Epithelial cell of alveolus of lung (primary cell): ENCODE results near the gene AMIGO1. TPM values are rescaled to one million over a fixed set of nuclear protein-coding genes. Genes with fewer than 3 reads are reported as not detected.

Source experiments
- total RNA-seq: library from RNA; depleted of rRNA; stranded (reverse); fragments of >200 nt; gene quantifications from 2 replicates; pipeline ENCODE4 v1.2.1, GENCODE V29; 2015

The AMIGO1 gene, protein sequence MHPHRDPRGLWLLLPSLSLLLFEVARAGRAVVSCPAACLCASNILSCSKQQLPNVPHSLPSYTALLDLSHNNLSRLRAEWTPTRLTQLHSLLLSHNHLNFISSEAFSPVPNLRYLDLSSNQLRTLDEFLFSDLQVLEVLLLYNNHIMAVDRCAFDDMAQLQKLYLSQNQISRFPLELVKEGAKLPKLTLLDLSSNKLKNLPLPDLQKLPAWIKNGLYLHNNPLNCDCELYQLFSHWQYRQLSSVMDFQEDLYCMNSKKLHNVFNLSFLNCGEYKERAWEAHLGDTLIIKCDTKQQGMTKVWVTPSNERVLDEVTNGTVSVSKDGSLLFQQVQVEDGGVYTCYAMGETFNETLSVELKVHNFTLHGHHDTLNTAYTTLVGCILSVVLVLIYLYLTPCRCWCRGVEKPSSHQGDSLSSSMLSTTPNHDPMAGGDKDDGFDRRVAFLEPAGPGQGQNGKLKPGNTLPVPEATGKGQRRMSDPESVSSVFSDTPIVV
- total RNA-seq, result 0.78 and 2.0 TPM in 2 replicates

DNA sequence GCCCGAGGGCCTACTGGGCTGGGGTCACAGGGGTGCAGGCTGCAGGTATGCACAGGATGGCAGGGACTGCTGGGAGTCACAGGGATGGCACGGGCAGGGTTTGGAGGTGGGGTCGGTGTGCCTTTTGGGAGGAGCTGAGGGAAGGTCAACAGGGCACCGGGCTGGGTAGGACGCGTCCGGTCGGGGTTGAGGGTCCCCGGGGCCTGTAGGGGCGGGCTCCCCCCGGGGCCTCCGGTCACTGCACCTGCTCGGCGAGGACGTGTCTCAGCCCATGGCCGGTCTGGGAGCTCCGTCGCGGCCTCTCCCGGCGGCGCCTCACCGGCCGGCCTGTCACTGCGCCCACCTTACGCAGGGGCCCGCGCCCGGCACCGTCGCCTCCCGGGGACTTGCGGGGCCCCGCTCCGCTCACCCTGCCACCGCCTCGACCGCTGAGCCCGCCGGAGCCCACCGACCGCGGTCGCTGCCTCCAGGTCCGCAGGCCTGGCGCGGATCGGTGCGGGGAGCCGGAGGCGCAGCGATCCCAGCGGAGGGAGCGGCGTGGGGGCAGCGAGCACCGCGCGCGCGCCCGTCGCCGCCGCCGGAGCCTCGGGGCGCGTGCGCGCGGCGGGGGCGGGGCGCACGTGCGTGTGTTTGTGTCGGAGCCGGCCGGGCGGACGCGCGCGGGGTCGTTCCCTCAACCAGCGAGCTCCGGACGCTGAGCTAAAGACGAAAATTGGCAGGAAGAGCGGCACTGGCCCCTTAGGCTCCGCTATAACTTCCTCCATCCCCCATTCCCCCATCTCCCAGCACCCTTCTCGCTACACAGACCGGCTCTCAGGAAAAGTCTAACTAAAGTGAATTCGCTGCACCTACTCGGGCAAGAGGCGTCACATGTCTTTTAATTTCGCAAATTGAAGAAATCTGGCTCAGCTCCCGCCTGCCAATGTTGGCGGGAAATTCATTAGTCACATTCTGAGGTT, at the start of gene AMIGO1:
Gene AMIGO1, minus strand, starts transcription at position 552 of the 959 bp plus-strand sequence. CDS start 815 bp downstream, outside the sequence.

DNA sequence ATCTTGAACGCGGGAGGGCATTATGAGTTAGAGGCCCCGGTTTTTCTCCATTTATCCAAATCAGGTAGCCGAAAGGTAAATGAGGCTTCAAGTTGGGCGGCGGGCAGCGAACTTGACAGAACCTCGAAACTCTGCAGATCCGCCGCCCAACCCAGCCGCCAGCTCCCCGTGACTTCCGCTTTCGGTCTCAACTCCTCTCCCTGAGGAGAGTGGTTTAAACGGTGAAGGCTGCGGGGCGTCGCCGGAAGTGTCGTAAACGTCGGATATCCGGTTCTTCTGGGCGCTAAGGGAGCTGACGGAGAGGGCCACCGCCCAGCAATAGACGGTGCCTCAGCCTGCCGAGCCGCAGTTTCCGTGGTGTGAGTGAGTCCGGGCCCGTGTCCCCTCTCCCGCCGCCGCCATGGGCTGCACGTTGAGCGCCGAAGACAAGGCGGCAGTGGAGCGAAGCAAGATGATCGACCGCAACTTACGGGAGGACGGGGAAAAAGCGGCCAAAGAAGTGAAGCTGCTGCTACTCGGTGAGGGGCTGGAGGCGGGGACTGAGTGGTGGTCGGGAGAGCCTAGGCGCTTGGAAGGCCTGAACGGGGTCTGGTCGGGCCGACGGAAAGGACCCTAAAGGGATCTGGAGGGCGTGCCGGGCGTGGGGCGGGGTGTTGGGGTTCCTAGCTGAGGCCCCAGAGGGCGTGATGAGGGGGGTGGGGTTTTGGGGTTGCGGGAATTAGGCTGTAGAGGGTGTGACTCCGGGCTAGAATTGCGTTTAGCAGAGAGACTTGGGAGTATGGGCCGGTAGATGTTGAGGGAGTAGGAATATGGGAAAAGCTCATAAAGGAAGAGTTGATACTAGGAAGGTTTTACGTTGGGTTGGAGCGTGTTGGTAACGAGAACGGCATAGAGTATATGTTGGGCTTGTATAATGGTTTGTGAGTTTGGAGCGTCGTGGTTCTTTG, 39.1 kb upstream of the AMIGO1 start, which contains the start of gene GNAI3:
Gene GNAI3, plus strand, starts transcription at position 295 of the 947 bp plus-strand sequence. Its CDS starts 106 bp downstream, at position 401.

DNA sequence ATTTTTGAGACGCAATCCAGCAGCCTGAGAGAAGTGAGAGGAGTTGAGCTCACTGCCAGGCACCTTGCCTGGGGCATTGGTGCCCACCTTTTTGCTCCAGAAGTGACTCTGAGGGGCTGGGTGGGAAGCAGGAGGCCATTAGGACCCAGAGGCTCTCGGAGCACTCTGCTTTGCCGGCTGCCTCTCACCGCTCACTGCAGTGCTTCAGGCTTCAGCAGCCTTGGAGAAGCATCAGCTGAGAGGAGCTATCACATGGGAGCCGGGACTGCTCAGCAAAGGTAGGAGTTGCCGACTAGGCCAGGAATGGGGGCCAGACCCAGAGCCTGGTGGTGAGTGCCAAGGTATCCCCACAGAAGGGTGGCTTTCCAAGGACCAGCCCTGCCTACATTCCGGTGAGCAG, 30.1 kb upstream of the AMIGO1 start, which contains the start of gene GPR61:
Gene GPR61, plus strand, starts transcription at position 197 of the 400 bp plus-strand sequence. CDS start 3,151 bp downstream, outside the sequence.

DNA sequence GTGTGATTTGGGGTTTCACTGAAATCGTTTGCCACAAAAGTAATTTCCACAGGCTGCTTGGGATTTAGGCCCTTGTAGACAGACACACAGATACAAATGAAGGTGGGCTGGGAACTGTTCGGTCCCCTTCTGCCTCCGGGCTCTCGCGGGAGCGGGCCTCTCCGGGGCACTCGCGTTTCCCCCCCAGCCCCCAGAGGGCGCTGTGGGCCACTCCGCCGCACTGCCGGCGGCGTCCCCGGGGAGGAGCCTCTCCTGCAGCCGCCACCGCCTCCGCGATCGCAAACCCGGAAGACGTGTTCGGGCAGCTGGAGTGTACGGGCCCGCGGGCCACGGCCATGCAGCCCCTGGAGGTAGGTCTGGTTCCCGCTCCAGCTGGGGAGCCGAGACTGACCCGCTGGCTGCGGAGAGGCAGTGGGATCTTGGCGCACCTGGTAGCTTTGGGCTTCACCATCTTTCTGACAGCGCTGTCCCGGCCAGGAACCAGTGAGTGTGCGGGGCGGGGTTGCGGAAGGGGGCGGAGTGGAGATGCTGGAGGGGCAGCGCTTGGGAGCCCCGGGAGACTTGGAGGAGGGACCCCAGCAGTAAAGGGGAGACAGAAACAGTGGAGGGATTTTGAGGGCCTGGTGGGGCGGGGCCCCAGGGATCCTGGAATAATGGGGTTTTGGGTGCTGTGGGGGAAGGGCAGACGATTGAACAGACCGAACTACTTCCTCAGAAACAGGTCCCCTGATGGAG, 15.6 kb downstream of the AMIGO1 start, which contains the start of gene CYB561D1:
Gene CYB561D1, plus strand, starts transcription at position 290 of the 735 bp plus-strand sequence. Its CDS starts 46 bp downstream, at position 336.

DNA sequence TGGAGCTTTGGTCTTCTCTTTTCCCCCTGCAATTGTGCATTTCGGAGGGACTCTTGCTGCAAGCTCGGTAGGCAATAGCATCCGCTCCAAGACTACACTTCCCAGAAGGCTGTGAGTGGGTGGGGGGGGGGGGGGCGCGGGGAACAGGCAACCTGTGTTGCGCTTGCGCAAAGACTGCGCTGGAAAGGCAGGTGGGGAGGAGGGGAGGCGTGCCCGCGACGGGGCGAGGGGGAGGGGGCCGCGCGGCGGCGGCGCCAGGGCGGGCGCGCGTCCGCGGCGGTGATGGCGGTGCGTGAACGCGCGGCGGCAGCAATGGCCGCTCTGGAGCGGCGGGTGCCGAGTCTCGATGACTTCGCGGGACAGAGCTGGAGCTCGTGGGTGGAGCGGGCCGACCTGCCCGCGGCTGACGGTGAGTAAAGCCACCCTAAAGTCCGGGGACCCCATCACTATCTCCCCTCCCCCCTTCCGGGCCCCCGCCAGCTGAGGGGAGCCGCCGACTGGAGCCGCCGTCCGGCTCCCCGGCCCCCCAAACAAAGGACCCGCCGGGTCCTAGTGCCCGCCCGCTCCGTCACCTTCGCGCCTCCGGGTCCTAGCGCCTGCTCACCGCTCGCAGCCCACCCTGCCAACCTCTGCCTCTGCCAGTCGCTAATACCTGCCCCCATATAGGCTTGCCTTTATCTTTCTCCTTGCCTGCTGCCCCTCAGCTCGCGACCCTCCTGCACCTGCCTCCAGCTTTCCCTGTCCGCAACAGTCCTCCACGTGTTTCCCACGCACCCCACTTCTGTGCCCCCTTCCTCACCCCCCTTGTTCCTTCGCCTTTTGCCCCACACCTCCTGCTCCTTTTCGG, 25.6 kb downstream of the AMIGO1 start, which contains the start of gene ATXN7L2:
Gene ATXN7L2, plus strand, starts transcription at position 234 of the 847 bp plus-strand sequence. Its CDS starts 49 bp downstream, at position 283.

DNA sequence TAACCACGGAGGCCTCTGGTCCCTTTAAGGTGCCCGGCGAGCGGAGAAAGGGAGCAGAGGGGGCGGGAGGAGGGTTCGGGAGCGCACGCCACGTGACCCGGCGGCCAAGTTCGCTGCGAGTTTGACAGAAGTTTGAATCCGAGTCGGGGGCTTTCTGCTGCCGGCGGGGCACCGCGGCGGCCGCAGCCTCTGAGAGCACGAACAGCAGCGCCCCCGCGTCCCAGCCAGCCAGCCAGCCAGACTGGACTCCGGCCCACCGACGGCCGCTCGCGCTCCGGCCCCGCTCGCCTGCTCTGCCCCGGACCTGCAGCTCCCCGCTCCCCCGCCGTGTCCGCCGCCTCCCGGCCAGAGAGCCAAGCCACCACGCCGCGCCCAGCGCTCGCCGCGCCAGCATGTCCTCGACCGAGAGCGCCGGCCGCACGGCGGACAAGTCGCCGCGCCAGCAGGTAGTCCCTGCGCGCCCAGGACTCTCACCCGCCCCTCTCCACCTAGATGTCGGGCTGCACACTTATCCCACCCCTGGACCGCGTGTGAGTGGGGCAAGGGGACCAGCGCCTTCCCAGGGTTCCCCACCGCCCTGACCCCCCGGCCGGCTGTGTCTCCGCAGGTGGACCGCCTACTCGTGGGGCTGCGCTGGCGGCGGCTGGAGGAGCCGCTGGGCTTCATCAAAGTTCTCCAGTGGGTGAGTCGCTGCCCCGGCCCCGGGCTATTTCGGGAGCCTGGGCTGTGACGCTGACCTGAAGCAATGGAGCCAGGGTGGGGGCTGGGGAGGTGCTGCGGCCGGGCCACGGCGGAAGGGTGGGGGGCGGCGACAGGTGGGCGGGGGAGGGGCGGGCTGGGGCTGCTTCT, 42.9 kb downstream of the AMIGO1 start, which contains the start of gene SYPL2:
Gene SYPL2, plus strand, starts transcription at position 95 of the 849 bp plus-strand sequence. Its CDS starts 298 bp downstream, at position 393.

Other genes starting within 250 kb of the AMIGO1 start
- 16.8 and 31.3 TPM in 2 replicates for gene PSRC1, start 226.6 kb downstream of the AMIGO1 start, total RNA-seq
- gene MYBPHL, start 202.7 kb downstream of the AMIGO1 start, total RNA-seq, result not detected in 2 replicates
- 8.9 and 10.2 TPM in 2 replicates for gene SORT1, start 111.8 kb downstream of the AMIGO1 start, total RNA-seq
- gene PSMA5, start 83.3 kb downstream of the AMIGO1 start, total RNA-seq, result 22.8 and 71.2 TPM in 2 replicates
- gene SYPL2, start 43.2 kb downstream of the AMIGO1 start, total RNA-seq, result under 0.01 and 0.32 TPM in 2 replicates
- 4.7 and 6.5 TPM in 2 replicates for gene ATXN7L2, start 25.8 kb downstream of the AMIGO1 start, total RNA-seq
- gene CYB561D1, start 15.6 kb downstream of the AMIGO1 start, total RNA-seq, result 3.5 and 5.1 TPM in 2 replicates
- gene GPR61, start 30.1 kb upstream of the AMIGO1 start, total RNA-seq, result not detected in 2 replicates
- gene GNAI3, start 38.9 kb upstream of the AMIGO1 start, total RNA-seq, result 7.4 and 10.5 TPM in 2 replicates
- 0.32 TPM in 1 of 2 replicates, not detected in the other for gene GNAT2, start 109.9 kb upstream of the AMIGO1 start, total RNA-seq
- gene AMPD2, start 110.1 kb upstream of the AMIGO1 start, total RNA-seq, result 49.8 and 108 TPM in 2 replicates
- gene GSTM4, start 146.4 kb upstream of the AMIGO1 start, total RNA-seq, result 22.8 and 30.3 TPM in 2 replicates
- 23.4 and 31.6 TPM in 2 replicates for gene GSTM2, start 158.3 kb upstream of the AMIGO1 start, total RNA-seq
- gene GSTM1, start 178.1 kb upstream of the AMIGO1 start, total RNA-seq, result not detected in 2 replicates
- gene GSTM5, start 202.5 kb upstream of the AMIGO1 start, total RNA-seq, result 4.9 and 14.5 TPM in 2 replicates
- gene GSTM3, start 231.3 kb upstream of the AMIGO1 start, total RNA-seq, result 70.4 and 104 TPM in 2 replicates